Stromal cell of bone marrow (primary cell): Measurements from ENCODE around the gene KCNG2.

Experiments
- DNase-seq: peaks from one replicate; pipeline ENCODE4 v3.0.0-alpha.2; 2012; ENCODE audit warnings: low read depth

Gene KCNG2

GRCh38 chr18:79799619-79800370, 2.1 kb downstream of the KCNG2 start:
- DNase-seq, result no peak

GRCh38 chr18:79800371-79801180, 2.8 kb downstream of the KCNG2 start:
- DNase-seq, result no peak

- DNase-seq, result no peak
Measured at GRCh38 chr18:79801217-79801616, 3.5 kb downstream of the KCNG2 start.

- DNase-seq, result no peak
Measured at GRCh38 chr18:79801641-79802040, 3.9 kb downstream of the KCNG2 start.

GRCh38 chr18:79802298-79802697, 4.6 kb downstream of the KCNG2 start:
- no peak for DNase-seq

- no peak for DNase-seq
Measured at GRCh38 chr18:79803611-79804051, 5.9 kb downstream of the KCNG2 start.

- DNase-seq, result no peak
Measured at GRCh38 chr18:79804130-79804787, 6.5 kb downstream of the KCNG2 start.

GRCh38 chr18:79805211-79805887, 7.6 kb downstream of the KCNG2 start:
- no peak for DNase-seq

GRCh38 chr18:79805926-79806487, 8.3 kb downstream of the KCNG2 start:
- no peak for DNase-seq

GRCh38 chr18:79806976-79807841, 9.5 kb downstream of the KCNG2 start:
- DNase-seq, result no peak

GRCh38 chr18:79809482-79810192, 11.9 kb downstream of the KCNG2 start:
- DNase-seq, result no peak

- no peak for DNase-seq
Measured at GRCh38 chr18:79812052-79812451, 14.3 kb downstream of the KCNG2 start.

- no peak for DNase-seq
Measured at GRCh38 chr18:79814373-79814772, 16.6 kb downstream of the KCNG2 start.

GRCh38 chr18:79815657-79816056, 17.9 kb downstream of the KCNG2 start:
- no peak for DNase-seq

- no peak for DNase-seq
Measured at GRCh38 chr18:79816092-79816491, 18.4 kb downstream of the KCNG2 start.

GRCh38 chr18:79816981-79817606, 19.4 kb downstream of the KCNG2 start:
- DNase-seq, result no peak

GRCh38 chr18:79817607-79817998, 19.9 kb downstream of the KCNG2 start:
- no peak for DNase-seq

GRCh38 chr18:79818036-79818435, 20.3 kb downstream of the KCNG2 start:
- no peak for DNase-seq

GRCh38 chr18:79818631-79819030, 20.9 kb downstream of the KCNG2 start:
- DNase-seq, result no peak
